ENCODE results near the gene VSTM2L. TPM values are rescaled to one million over a fixed set of nuclear protein-coding genes. Genes with fewer than 3 reads are reported as not detected.

VSTM2L gene
- total RNA-seq, 1 donor from 2014 or later = 7.3 TPM

DNA sequence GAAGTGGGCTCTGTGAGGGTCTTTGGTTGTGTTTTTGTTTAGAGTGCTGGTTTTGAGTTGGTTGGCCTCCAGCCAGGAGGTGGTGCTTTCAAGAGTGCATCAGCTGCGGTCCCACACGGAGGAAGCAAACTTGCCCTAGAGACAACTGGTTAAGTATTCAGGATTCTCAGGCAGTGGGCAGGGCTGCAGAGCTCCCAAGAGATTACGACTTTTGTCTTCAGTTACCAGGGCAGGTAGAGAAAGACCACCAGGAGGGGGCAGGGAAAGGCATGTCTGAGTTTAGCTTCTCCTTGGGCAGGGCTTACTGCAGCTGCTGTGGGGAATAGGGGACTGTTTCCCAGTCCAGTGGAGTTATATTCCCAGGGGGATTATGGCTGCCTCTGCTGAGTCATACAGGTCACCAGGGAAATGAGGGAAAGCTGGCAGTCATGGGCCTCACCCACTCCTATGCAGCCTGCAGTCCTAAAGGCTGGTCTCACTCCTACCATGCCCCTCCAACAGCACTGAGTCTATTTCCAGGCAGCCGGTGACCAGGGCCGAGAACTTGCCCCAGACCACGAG, 66.0 kb downstream of the VSTM2L start:
- Mint-ChIP-seq H3K36me3 (ENCODE audit: low read depth) (peaks cover 12% of the 10 kb centered on the region), H3K27me3 (ENCODE audit: low read depth) (peaks cover 9% of the 10 kb centered on the region), H3K4me3 (ENCODE audit: unreplicated experiment) (no peak overlapping the region), H3K27ac (ENCODE audit: unreplicated experiment) (no peak overlapping the region), H3K9me3 (ENCODE audit: low read depth) (peaks cover 26% of the 10 kb centered on the region), H3K4me1 (ENCODE audit: low read depth) (peaks cover 27% of the 10 kb centered on the region)
- no peak for DNase-seq (ENCODE audit: low spot score)
- TF ChIP-seq, protein P1, sequence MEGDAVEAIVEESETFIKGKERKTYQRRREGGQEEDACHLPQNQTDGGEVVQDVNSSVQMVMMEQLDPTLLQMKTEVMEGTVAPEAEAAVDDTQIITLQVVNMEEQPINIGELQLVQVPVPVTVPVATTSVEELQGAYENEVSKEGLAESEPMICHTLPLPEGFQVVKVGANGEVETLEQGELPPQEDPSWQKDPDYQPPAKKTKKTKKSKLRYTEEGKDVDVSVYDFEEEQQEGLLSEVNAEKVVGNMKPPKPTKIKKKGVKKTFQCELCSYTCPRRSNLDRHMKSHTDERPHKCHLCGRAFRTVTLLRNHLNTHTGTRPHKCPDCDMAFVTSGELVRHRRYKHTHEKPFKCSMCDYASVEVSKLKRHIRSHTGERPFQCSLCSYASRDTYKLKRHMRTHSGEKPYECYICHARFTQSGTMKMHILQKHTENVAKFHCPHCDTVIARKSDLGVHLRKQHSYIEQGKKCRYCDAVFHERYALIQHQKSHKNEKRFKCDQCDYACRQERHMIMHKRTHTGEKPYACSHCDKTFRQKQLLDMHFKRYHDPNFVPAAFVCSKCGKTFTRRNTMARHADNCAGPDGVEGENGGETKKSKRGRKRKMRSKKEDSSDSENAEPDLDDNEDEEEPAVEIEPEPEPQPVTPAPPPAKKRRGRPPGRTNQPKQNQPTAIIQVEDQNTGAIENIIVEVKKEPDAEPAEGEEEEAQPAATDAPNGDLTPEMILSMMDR (IDR thresholded peaks at IDR 0.05) = no peak

DNA sequence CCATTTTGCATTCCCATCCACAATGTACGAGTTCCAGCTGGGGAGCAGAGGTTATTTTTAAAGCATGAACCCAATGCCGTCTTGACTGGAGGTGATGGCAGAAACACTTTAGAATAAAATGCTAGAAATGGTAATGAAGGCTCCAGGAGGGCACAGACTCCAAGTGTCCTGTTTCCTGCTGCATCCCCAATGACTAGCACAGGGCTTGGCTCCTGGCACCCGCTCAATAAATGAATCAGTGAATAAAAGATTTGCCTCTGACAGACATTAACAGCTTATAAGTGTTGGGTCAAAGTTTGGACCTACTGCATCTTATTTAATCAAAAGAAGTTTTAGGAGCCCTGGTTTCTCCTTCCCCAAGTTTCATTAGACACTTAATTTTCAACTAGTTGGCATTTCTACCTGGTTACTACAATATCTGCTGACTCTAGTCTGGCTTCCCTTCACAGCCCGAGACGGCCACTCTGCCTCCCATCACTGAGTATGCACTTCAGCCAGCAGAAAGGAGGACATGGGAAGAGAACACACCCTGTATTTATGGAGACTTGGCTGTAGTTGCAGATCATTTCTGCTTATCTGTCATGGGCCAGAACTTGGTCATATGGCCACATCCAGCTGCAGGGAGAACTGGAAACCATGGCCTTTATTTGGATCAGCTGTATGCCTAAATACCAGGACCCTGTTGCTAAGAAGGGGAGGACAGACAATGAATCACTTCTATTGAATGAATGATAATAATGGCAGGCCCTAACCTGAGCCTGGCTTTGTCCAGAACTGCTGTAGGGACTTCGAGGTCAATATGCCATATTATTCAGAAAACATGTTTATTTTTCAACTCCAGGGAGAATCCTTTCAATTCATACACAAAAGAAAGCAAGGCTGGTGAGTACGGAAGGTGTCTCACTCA, 67.3 kb downstream of the VSTM2L start:
- Mint-ChIP-seq H3K4me3 (ENCODE audit: unreplicated experiment) (no peak overlapping the region), H3K9me3 (ENCODE audit: low read depth) (peaks cover 26% of the 10 kb centered on the region), H3K27me3 (ENCODE audit: low read depth) (peaks cover 9% of the 10 kb centered on the region), H3K4me1 (ENCODE audit: low read depth) (peaks cover 22% of the 10 kb centered on the region), H3K27ac (ENCODE audit: unreplicated experiment) (no peak overlapping the region), H3K36me3 (ENCODE audit: low read depth) (peaks cover 12% of the 10 kb centered on the region)
- DNase-seq (ENCODE audit: low spot score) = no peak
- TF ChIP-seq, protein P1 (IDR thresholded peaks at IDR 0.05) = no peak

DNA sequence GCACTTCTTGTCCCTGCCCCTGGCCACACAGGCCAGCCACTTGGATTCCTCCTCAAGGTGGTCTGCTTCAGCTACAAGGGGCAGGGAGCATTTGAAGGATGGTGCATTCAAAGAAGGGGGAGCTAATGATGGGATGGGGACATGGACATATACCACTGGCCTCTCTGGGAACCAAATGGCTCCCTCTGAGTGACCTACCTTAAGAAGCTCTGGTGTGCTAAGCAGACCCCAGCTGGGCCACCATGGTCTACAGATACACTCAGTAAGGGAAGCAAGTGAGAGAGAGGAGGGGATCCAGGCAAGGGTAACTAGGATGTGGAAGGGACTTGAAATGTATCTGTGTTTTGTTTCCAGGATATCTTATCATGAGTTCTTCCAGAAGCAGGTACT, 67.9 kb downstream of the VSTM2L start:
- H3K36me3 Mint-ChIP-seq (ENCODE audit: low read depth) = peaks cover 12% of the 10 kb centered on the region
- peaks cover 26% of the 10 kb centered on the region for H3K9me3 Mint-ChIP-seq (ENCODE audit: low read depth)
- TF ChIP-seq, protein P1 (IDR thresholded peaks at IDR 0.05) = no peak
- H3K4me3 Mint-ChIP-seq (ENCODE audit: unreplicated experiment) = no peak overlapping the region
- peaks cover 9% of the 10 kb centered on the region for H3K27me3 Mint-ChIP-seq (ENCODE audit: low read depth)
- no peak overlapping the region for H3K27ac Mint-ChIP-seq (ENCODE audit: unreplicated experiment)
- H3K4me1 Mint-ChIP-seq (ENCODE audit: low read depth) = peaks cover 22% of the 10 kb centered on the region
- no peak for DNase-seq (ENCODE audit: low spot score)

DNA sequence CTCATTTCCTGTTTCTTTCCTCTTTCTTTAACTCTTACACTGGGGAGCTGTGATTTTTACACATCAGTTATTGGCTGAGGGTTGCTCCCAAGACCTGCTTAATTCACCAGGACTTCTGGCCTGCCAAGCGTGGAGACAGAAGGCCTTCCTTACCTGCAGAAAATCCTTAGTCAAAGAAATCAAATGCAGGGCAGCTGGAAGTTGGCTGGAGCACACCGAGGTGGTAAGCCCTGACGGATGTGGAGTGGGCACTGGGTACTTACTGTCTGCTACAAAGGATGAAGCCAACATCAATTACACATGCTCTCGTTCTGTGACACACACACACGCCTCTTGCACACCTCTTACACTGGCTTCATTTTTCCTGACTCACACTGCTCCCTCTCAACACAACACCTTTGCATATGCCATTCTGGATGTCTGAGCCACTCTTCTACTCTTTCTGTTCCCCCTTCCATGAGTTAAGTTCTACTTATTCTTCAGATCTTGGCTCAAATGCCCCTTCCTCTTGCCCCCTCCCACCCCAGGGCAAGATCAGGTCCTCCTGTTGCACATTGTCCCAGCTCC, 68.7 kb downstream of the VSTM2L start:
- Mint-ChIP-seq H3K4me3 (ENCODE audit: unreplicated experiment) (no peak overlapping the region), H3K9me3 (ENCODE audit: low read depth) (peaks cover 22% of the 10 kb centered on the region), H3K27ac (ENCODE audit: unreplicated experiment) (no peak overlapping the region), H3K36me3 (ENCODE audit: low read depth) (peaks cover 10% of the 10 kb centered on the region), H3K4me1 (ENCODE audit: low read depth) (peaks cover 22% of the 10 kb centered on the region), H3K27me3 (ENCODE audit: low read depth) (peaks cover 4% of the 10 kb centered on the region)
- DNase-seq (ENCODE audit: low spot score) = no peak
- TF ChIP-seq, protein P1 (IDR thresholded peaks at IDR 0.05) = no peak

DNA sequence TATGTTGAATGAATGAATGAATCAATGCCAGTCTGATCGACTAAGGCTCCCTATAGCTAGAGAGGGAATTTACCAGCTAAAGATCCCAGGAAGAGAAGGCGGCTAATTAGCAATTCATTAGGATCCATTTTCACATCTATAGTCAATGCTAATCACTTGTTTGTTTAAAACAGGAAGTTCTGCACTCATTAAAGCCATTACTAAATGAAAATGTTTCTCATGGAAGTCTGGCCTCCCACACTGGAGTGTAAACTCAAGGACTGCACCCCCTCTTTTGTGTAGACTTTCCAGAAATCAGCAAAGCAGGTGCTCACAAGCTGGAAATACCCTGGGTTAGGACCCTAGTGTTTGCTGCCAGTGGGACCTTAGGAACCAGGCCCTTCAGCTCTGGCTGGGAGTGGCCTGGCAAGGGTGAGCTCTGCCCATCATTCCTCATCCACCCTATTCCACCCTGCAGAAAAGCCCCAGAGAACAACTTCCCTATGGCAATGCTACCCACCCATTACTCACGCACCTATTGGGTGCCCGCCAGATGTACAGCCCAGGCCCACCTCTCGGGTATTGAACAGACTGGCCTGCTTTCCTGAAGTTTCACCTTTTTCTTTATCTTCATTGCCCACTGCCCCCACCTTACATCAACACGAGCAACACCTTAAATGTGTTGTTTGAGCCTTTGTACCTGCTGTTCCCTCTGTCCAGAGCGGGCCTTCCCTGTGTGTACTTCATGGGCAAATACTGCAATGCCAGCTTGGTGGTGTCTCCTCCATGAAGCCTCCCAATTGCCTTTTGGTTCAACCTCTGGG, 69.5 kb downstream of the VSTM2L start:
- TF ChIP-seq, protein P1 (IDR thresholded peaks at IDR 0.05) = no peak
- Mint-ChIP-seq H3K9me3 (ENCODE audit: low read depth) (peaks cover 14% of the 10 kb centered on the region), H3K4me3 (ENCODE audit: unreplicated experiment) (no peak overlapping the region)

More for the DNA sequence above, 69.5 kb downstream of the VSTM2L start:
- no peak for DNase-seq (ENCODE audit: low spot score)
- no peak overlapping the region for H3K27ac Mint-ChIP-seq (ENCODE audit: unreplicated experiment)
- H3K27me3 Mint-ChIP-seq (ENCODE audit: low read depth) = no peaks in the 10 kb centered on the region
- H3K4me1 Mint-ChIP-seq (ENCODE audit: low read depth) = peaks cover 25% of the 10 kb centered on the region
- peaks cover 10% of the 10 kb centered on the region for H3K36me3 Mint-ChIP-seq (ENCODE audit: low read depth)
